SK-N-SH (cell line): ENCODE results near the gene RFK. TPM values are rescaled to one million over a fixed set of nuclear protein-coding genes. Genes with fewer than 3 reads are reported as not detected.

Experiments
- CTCF ChIA-PET: fragments of 300-600, 350-600 bp; formaldehyde crosslinking; extraction: SDS; loops from one replicate; lab custom pipeline; 2021; lab: Yijun Ruan, JAX
- POLR2A ChIA-PET: fragments of 350-600 bp; sonication (Branson Sonifier 250); formaldehyde crosslinking; extraction: SDS; loops from one replicate; lab custom pipeline; 2020; ENCODE audit warnings: antibody characterized with exemption, inconsistent platforms; lab: Yijun Ruan, JAX
- DNase-seq: peaks from one replicate; pipeline ENCODE4 v3.0.0; 2012
- H2AFZ ChIP-seq: fragments of 200-600 bp; sonication (generic); 2 replicates; pipeline ENCODE4 v1.8.1; 2016; ENCODE audit warnings: antibody characterized with exemption, mild to moderate bottlenecking, low read depth
- H3F3A ChIP-seq: fragments of 200-600 bp; sonication (generic); replicated peaks from 2 replicates; pipeline ENCODE3; 2016; ENCODE audit warnings: antibody characterized with exemption, mild to moderate bottlenecking; ENCODE audit not compliant: insufficient read depth
- H3K27ac ChIP-seq, 2 experiments: fragments of 200-500 bp in 1 of 2; fragments of 200-600 bp in 1 of 2; sonication (Bioruptor generic) in 1 of 2; sonication (generic), shearing (Covaris generic) in 1 of 2; 2 replicates each; pipeline versions ENCODE4 v1.5.1 to v1.6.1; 2014 to 2016; ENCODE audit warnings: low read depth in 2 of 2, inconsistent platforms in 1 of 2, low read length in 1 of 2, mild to moderate bottlenecking in 1 of 2, mixed read lengths in 1 of 2
- H3K27me3 ChIP-seq: fragments of 200-600 bp; sonication (generic), shearing (Covaris generic); 2 replicates; pipeline ENCODE4 v1.6.1; 2016; ENCODE audit warnings: mixed run types; ENCODE audit not compliant: insufficient read depth
- H3K36me3 ChIP-seq, 2 experiments: fragments of 200-500 bp in 1 of 2; fragments of 200-600 bp in 1 of 2; sonication (Bioruptor generic) in 1 of 2; sonication (generic) in 1 of 2; replicated peaks in 1 of 2; 2 replicates each; pipeline versions ENCODE3 to v1.5.1; 2014 to 2016; ENCODE audit warnings: low read length in 1 of 2, mild to moderate bottlenecking in 1 of 2; ENCODE audit not compliant: insufficient read depth in 2 of 2, control insufficient read depth in 1 of 2
- H3K4me1 ChIP-seq, 2 experiments: fragments of 200-500 bp in 1 of 2; fragments of 200-600 bp in 1 of 2; sonication (Bioruptor generic) in 1 of 2; sonication (generic), shearing (Covaris generic) in 1 of 2; 2 replicates each; pipeline versions ENCODE4 v1.5.1 to v1.6.1; 2014 to 2016; ENCODE audit warnings: low read depth in 1 of 2, low read length in 1 of 2, mixed run types in 1 of 2; ENCODE audit not compliant: insufficient read depth in 2 of 2, control insufficient read depth in 1 of 2
- H3K4me2 ChIP-seq: fragments of 200-600 bp; sonication (generic), shearing (Covaris generic); 2 replicates; pipeline ENCODE4 v1.6.1; 2017; ENCODE audit warnings: mixed run types
- H3K4me3 ChIP-seq, 2 experiments: fragments of 200-500 bp in 1 of 2; fragments of 200-600 bp in 1 of 2; sonication (Bioruptor generic) in 1 of 2; sonication (generic), shearing (Covaris generic) in 1 of 2; 2 replicates each; pipeline versions ENCODE4 v1.5.1 to v1.8.1; 2014 to 2016; ENCODE audit warnings: low read depth in 2 of 2, inconsistent platforms in 1 of 2, low read length in 1 of 2, mild to moderate bottlenecking in 1 of 2, mixed read lengths in 1 of 2, moderate library complexity in 1 of 2
- H3K79me2 ChIP-seq: fragments of 200-600 bp; sonication (generic); 2 replicates; pipeline ENCODE4 v1.8.1; 2017; ENCODE audit warnings: mild to moderate bottlenecking; ENCODE audit not compliant: insufficient read depth
- H3K9ac ChIP-seq: fragments of 200-600 bp; sonication (generic); 2 replicates; pipeline ENCODE4 v1.6.1; 2017; ENCODE audit warnings: mixed run types
- H3K9me2 ChIP-seq: fragments of 200-600 bp; sonication (generic); 2 replicates; pipeline ENCODE4 v1.6.1; 2017; ENCODE audit warnings: mixed run types
- H3K9me3 ChIP-seq: fragments of 200-600 bp; sonication (generic); 2 replicates; pipeline ENCODE4 v1.6.1; 2017; ENCODE audit warnings: mixed run types, mild to moderate bottlenecking, moderate library complexity
- H4K20me1 ChIP-seq: fragments of 200-600 bp; sonication (generic); 2 replicates; pipeline ENCODE4 v1.6.1; 2017; ENCODE audit warnings: mild to moderate bottlenecking, mixed run types; ENCODE audit not compliant: insufficient read depth
- CHD2 ChIP-seq: fragments of 150-350 bp; IDR thresholded peaks from 2 replicates; pipeline ENCODE4 v1.6.1; 2018; ENCODE audit warnings: low read length; ENCODE audit not compliant: partially characterized antibody
- CTCF ChIP-seq: fragments of 200-600 bp; sonication (generic); IDR thresholded peaks from 2 replicates; pipeline ENCODE4 v1.6.1; 2017; ENCODE audit warnings: antibody characterized with exemption, mild to moderate bottlenecking, moderate library complexity
- EP300 ChIP-seq, 2 experiments: IDR thresholded peaks; 2 replicates each; pipeline versions ENCODE4 v1.4.0 to v1.6.1; 2012; ENCODE audit warnings: borderline replicate concordance in 1 of 2, low read depth in 1 of 2, low read length in 1 of 2
- EZH2phosphoT487 ChIP-seq: fragments of 200-600 bp; sonication (generic); IDR thresholded peaks from 2 replicates; pipeline ENCODE4 v1.6.1; 2017; ENCODE audit warnings: low read depth, mixed run types, mild to moderate bottlenecking, antibody characterized with exemption, moderate library complexity, borderline replicate concordance
- FOSL2 ChIP-seq: IDR thresholded peaks from 2 replicates; pipeline ENCODE4 v1.4.0; 2012; ENCODE audit warnings: low read depth, mild to moderate bottlenecking, moderate library complexity, borderline replicate concordance
- FOXM1 ChIP-seq: IDR thresholded peaks from 2 replicates; pipeline ENCODE4 v1.4.0; 2012; ENCODE audit warnings: low read depth, mild to moderate bottlenecking
- GABPA ChIP-seq: IDR thresholded peaks from 2 replicates; pipeline ENCODE4 v1.4.0; 2012; ENCODE audit warnings: low read depth, mild to moderate bottlenecking
- IRF3 ChIP-seq: fragments of 150-350 bp; IDR thresholded peaks from 2 replicates; pipeline ENCODE4 v1.6.1; 2016; ENCODE audit warnings: mild to moderate bottlenecking, low read depth, low read length
- MAX ChIP-seq: IDR thresholded peaks from 2 replicates; pipeline ENCODE4 v1.4.0; 2012; ENCODE audit warnings: low read depth
- MEF2A ChIP-seq: IDR thresholded peaks from 2 replicates; pipeline ENCODE4 v1.4.0; 2012; ENCODE audit warnings: low read depth, borderline replicate concordance
- NRF1 ChIP-seq: IDR thresholded peaks from 2 replicates; pipeline ENCODE4 v1.6.1; 2012; ENCODE audit warnings: low read depth, mild to moderate bottlenecking, low read length
- PBX3 ChIP-seq: IDR thresholded peaks from 2 replicates; pipeline ENCODE4; 2012
- RAD21 ChIP-seq: IDR thresholded peaks from 2 replicates; pipeline ENCODE4 v1.6.1; 2012; ENCODE audit warnings: mild to moderate bottlenecking, low read length
- REST ChIP-seq: IDR thresholded peaks from 2 replicates; pipeline ENCODE4 v1.6.1; 2012; ENCODE audit warnings: mild to moderate bottlenecking, low read depth, low read length, moderate library complexity
- RFX5 ChIP-seq: IDR thresholded peaks from 2 replicates; pipeline ENCODE4 v1.6.1; 2012; ENCODE audit warnings: mild to moderate bottlenecking, improper control_type of control experiment, low read length
- RXRA ChIP-seq: IDR thresholded peaks from 2 replicates; pipeline ENCODE4 v1.4.0; 2012; ENCODE audit warnings: low read depth, mild to moderate bottlenecking, borderline replicate concordance
- SMC3 ChIP-seq: IDR thresholded peaks from 2 replicates; pipeline ENCODE4 v1.6.1; 2012; ENCODE audit warnings: low read depth, low read length, improper control_type of control experiment
- TEAD4 ChIP-seq: IDR thresholded peaks from 2 replicates; pipeline ENCODE4 v1.4.0; 2012; ENCODE audit warnings: mild to moderate bottlenecking, borderline replicate concordance; ENCODE audit not compliant: insufficient read depth
- ZBTB33 ChIP-seq: IDR thresholded peaks from 2 replicates; pipeline ENCODE4 v1.4.0; 2012; ENCODE audit warnings: low read depth, borderline replicate concordance
- WGBS: methylation state at CpG from one replicate; pipeline ENCODE4 v1.1.6; 2017; ENCODE audit warnings: low lambda C conversion rate; 5-methylcytosine and 5-hydroxymethylcytosine counted together
- polyA plus RNA-seq, 3 experiments: library from polyadenylated mRNA; depleted of rRNA; stranded (reverse); fragments of >200 nt; gene quantifications; 2 replicates each; pipeline ENCODE4 v1.2.3, GENCODE V29; 2012

RFK gene
- polyA plus RNA-seq, 1 of the 3 experiments (the other 2 are of a cell fraction): 7.2 TPM

GRCh38 chr9:76438841-76439588 lies 44.8 kb upstream of the RFK start:
- Histone ChIP-seq H3K4me2 (no peak overlapping the region), H3K27ac (no peak overlapping the region), H2AFZ (no peak overlapping the region), H3K9me3 (no peaks in the 10 kb centered on the region), H3K4me3 (no peak overlapping the region), H3K79me2 (no peaks in the 10 kb centered on the region), H3K36me3 (no peaks in the 10 kb centered on the region)
- WGBS: 16% methylated on average over 6 of the region's 6 CpGs
- DNase-seq: no peak
- CTCF ChIA-PET: interaction anchor here (0.8 to 1.1 kb wide), 2 partner anchors 8 to 10 kb away, joined by 3 to 5 read pairs; no protein-coding TSS in a partner anchor
- POLR2A ChIA-PET: no interaction called here
- TF ChIP-seq EP300 (IDR thresholded peaks at IDR 0.05; ENCODE audit: borderline replicate concordance in 1 of 2, low read depth in 1 of 2, low read length in 1 of 2) (no peak), PBX3 (no peak), NRF1 (no peak), MAX (no peak), MEF2A (no peak), IRF3 (no peak), EZH2phosphoT487 (no peak), CTCF (no peak), RAD21 (no peak), SMC3 (no peak), RXRA (no peak), CHD2 (no peak), FOXM1 (no peak), REST (no peak), TEAD4 (no peak), FOSL2 (no peak), RFX5 (no peak), ZBTB33 (no peak), GABPA (no peak)
- TF ChIP-seq, all 33 proteins: peak for 0
- Histone ChIP-seq H3K9ac (no peak overlapping the region), H3K9me2 (no peaks in the 10 kb centered on the region), H3K27me3 (no peaks in the 10 kb centered on the region), H4K20me1 (no peaks in the 10 kb centered on the region), H3K4me1 (peaks cover 0 to 10% of the 10 kb centered on the region in 2 experiments; a peak in 1 of 4 replicates), H3F3A (peaks cover 11% of the 10 kb centered on the region)
